Rectal smooth muscle tissue (tissue), 1 donor: ENCODE data around the gene AANAT.

Source experiments
- H3K27ac ChIP-seq: one replicate; pipeline ENCODE4 v1.7.0; 2013; ENCODE audit warnings: low read depth, low read length, inconsistent platforms
- H3K27me3 ChIP-seq: one replicate; pipeline ENCODE4 v1.7.0; 2013; ENCODE audit warnings: low read length; ENCODE audit not compliant: control insufficient read depth, insufficient read depth
- H3K36me3 ChIP-seq: one replicate; pipeline ENCODE4 v1.7.0; 2013; ENCODE audit warnings: low read length; ENCODE audit not compliant: control insufficient read depth, insufficient read depth
- H3K4me1 ChIP-seq: one replicate; pipeline ENCODE4 v1.7.0; 2013; ENCODE audit warnings: low read length; ENCODE audit not compliant: control insufficient read depth, insufficient read depth
- H3K4me3 ChIP-seq: one replicate; pipeline ENCODE4 v1.7.0; 2013; ENCODE audit warnings: low read length
- H3K9ac ChIP-seq: one replicate; pipeline ENCODE4 v1.7.0; 2013; ENCODE audit warnings: low read length

Gene AANAT

DNA sequence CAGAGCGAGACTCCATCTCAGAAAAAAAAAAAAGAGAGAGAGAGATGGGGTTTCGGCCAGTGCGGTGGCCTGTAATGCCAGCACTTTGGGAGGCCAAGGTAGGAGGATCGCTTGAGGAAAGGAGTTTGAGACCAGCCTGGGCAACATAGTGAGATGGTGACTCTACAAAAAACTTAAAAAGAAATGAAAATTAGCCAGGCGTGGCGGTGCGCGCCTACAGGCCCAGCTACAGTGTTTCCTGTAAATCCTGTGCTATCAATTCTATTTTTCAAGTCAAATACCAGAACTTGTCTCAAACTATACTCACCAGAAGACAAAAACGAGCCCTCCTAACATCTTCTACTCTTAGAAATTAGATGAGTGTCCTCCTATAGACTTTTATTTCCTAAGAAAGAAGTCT, 33.7 kb upstream of the AANAT start:
- Histone ChIP-seq H3K4me3 (no peak overlapping the region), H3K36me3 (no peaks in the 10 kb centered on the region), H3K27me3 (no peaks in the 10 kb centered on the region), H3K9ac (no peak overlapping the region), H3K4me1 (no peaks in the 10 kb centered on the region), H3K27ac (no peak overlapping the region)

DNA sequence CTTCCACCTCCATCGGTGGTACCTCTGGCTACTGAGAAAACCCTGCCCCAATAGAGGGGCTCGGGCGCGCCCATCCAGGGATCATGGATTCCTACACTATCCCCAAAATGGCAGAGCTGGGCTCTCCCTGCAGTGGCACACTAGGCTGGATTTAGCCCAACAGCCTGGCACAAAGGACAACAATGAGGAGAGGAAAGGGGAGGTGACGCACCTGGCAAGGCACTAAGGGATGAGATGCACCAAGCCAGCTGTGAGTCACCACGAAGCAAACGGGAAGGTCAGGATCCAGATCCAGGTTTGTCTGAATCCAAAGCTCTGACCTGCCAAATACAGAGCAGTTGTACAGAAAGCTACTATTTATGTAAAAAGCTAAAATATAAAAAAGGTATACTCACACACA, 32.5 kb upstream of the AANAT start:
- Histone ChIP-seq H3K27me3 (no peaks in the 10 kb centered on the region), H3K9ac (no peak overlapping the region), H3K4me3 (no peak overlapping the region), H3K27ac (no peak overlapping the region), H3K4me1 (no peaks in the 10 kb centered on the region), H3K36me3 (no peaks in the 10 kb centered on the region)

DNA sequence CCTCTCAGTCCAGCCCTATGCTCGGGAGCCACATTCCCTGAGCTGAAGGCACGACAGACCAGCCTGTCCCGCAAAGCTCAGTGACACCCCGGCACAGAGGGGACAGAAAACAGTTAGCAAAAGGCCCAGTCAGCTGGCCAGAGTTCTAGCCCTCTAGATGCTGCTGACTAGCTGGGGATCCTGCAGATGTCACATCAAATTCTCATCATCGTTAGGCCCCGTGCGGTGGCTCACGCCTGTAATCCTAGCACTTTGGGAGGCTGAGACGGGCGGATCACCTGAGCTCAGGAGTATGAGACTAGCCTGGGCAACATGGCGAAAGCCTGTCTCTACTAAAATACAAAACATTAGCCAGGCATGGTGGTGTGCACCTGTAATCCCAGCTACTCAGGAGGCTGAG, 31.7 kb upstream of the AANAT start:
- Histone ChIP-seq H3K27me3 (no peaks in the 10 kb centered on the region), H3K9ac (no peak overlapping the region), H3K4me1 (no peaks in the 10 kb centered on the region), H3K27ac (no peak overlapping the region), H3K36me3 (no peaks in the 10 kb centered on the region), H3K4me3 (no peak overlapping the region)

DNA sequence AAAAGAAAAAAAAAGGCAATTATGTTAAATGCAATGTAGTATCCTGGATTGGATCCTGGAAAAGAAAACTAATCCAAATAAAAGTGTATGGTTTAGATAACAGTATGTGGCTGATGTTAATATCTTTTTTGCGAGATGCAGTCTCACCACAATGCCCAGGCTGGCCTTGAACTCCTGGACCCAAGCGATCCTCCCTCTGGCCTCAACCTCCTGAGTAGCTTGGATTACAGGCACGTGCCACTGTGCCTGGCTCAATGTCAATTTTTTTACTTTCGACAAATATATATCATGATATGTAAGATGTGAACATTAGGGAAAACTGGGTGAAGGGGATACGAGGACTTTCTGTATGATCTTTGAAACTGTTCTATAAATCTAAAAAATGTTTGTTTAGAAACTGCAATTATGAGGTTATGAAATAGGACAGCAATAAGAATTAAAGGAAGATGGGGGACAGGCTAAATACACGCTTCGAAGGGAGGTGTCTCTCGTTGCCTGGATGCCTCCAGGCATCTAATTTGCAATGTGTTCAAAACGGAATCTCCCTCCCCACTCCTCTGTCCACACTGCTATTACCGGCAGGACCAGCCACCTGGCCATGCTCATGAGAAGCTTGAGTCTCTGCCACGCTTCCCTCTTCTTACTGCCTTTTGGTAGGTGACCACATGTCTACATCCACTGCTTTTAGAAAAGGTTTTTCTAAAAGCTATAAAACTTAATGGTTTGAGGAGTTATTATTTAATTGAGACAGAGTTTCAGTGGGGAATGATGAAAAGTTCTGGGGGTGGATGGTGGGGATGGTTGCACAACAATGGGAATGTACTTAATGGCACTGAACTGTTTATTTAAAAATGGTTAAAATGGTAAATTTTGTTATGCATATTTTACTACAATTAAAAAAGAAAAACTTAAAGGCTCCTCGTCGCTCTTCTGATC, 29.7 kb upstream of the AANAT start:
- H3K27me3 ChIP-seq: no peaks in the 10 kb centered on the region
- no peak overlapping the region for H3K9ac ChIP-seq
- no peaks in the 10 kb centered on the region for H3K4me1 ChIP-seq
- no peak overlapping the region for H3K27ac ChIP-seq
- H3K4me3 ChIP-seq: no peak overlapping the region
- H3K36me3 ChIP-seq: no peaks in the 10 kb centered on the region

DNA sequence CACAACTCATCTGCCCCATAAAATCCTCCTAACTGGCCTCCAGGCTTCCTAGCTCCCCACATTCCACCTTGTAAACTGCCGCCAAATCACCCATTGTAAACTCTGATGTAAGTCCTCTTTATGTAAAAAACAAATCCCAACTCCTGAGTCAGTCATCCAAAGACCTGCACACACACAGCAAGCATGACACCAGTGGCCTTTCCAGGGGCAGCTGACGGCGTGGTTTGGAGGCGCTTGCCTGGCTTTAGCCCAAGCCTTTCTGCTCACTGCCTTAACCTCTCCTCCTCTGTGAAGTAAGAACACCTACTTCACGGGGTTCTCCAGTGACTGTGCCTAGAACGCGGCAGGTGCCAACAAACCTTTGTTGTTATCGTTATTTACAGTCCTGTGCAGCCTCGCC, 28.5 kb upstream of the AANAT start:
- H3K4me3 ChIP-seq: no peak overlapping the region
- no peak overlapping the region for H3K27ac ChIP-seq
- H3K27me3 ChIP-seq: no peaks in the 10 kb centered on the region
- H3K9ac ChIP-seq: no peak overlapping the region
- H3K4me1 ChIP-seq: no peaks in the 10 kb centered on the region
- H3K36me3 ChIP-seq: no peaks in the 10 kb centered on the region

DNA sequence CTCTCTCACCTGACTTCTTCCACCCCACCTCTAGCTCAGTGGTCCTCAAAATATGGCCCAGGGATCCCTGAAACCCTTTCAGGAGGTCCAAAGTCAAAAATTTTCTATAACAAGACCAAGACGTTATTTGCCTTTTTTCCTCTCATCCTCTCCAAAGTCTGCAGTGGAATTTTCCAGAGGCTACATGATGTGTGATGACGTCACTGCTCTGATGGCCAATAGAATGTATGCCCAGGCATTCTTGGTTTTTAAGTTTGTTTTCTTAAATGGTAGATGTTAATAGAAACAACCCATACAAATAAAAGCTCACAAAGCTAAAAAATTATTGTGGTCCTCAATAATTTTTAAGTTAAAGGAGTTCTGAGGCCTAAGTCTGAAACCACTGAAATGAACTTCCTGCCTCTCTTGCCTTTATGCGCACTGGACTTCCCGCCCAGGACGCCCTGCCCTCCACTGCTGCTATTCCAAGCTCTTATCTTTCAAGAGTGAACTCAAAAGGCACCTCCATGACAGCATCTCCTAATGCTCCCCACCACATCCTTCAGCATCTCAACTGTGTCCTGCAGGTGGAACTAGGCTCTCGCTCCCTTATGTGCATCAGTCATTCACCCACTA, 28.0 kb upstream of the AANAT start:
- Histone ChIP-seq H3K9ac (no peak overlapping the region), H3K4me3 (no peak overlapping the region), H3K27me3 (no peaks in the 10 kb centered on the region), H3K27ac (no peak overlapping the region), H3K4me1 (no peaks in the 10 kb centered on the region), H3K36me3 (no peaks in the 10 kb centered on the region)

DNA sequence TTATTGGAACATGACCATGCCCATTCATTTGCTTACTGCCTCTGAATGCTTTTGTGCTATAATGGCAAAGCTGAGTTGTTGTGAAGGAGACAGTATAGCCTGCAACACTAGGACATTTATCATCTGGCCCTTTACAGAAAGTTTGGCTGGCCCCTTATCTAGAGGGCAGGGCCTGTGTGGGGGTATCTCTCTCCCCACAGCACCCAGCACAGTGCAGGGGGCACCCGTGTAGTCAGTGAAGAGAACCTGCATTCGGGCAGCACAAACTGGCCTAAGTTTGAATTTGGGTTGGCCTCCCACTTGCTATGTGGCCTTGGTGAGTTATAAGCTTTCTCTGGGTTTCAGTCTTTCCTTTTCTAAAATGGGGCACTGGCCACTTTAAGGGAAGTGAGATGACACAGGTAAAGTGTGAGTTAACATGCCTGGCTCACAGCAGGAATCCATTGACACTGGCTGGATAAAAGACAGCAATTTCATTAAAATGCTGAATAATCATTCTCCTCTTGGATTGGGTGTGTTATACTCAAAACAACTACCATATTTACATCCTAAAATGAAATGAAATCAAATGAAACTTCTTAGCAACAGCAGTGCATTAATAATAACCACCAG, 26.5 kb upstream of the AANAT start:
- Histone ChIP-seq H3K27me3 (no peaks in the 10 kb centered on the region), H3K9ac (no peak overlapping the region), H3K36me3 (no peaks in the 10 kb centered on the region), H3K27ac (no peak overlapping the region), H3K4me3 (no peak overlapping the region), H3K4me1 (no peaks in the 10 kb centered on the region)

DNA sequence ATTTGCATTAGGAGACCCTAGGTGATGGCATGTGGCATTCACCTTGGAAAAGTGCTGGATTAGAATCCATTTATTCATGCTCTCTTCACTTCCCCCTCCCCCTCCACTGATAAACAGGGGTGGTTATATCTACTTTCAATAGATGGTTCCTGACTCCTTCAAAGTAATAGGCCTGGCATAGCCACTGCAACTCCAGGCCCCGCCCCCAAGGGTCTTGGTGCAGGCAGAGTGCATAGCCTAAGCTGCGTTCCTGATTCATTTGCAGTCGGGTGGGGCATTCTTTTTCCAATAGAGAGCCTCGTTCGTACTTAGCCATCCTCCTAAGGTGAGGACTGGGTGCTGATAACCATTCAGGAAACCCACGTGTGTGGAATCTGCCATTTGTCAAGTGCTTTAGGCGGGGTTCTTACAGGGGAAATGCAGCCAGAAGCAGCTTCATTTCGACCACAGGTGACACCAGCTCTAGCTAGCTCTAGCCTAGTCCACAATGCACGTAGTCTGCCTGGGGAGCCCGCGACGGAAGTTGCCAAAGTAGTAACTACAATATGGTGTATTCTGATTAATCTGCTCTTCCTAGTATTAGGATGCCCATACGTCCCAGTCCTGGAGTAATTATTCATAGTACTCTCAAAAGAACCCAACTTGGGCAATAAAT, 25.6 kb upstream of the AANAT start:
- H3K4me3 ChIP-seq: no peak overlapping the region
- no peaks in the 10 kb centered on the region for H3K27me3 ChIP-seq
- no peak overlapping the region for H3K9ac ChIP-seq
- H3K27ac ChIP-seq: no peak overlapping the region
- no peaks in the 10 kb centered on the region for H3K36me3 ChIP-seq
- H3K4me1 ChIP-seq: peaks cover 4% of the 10 kb centered on the region

DNA sequence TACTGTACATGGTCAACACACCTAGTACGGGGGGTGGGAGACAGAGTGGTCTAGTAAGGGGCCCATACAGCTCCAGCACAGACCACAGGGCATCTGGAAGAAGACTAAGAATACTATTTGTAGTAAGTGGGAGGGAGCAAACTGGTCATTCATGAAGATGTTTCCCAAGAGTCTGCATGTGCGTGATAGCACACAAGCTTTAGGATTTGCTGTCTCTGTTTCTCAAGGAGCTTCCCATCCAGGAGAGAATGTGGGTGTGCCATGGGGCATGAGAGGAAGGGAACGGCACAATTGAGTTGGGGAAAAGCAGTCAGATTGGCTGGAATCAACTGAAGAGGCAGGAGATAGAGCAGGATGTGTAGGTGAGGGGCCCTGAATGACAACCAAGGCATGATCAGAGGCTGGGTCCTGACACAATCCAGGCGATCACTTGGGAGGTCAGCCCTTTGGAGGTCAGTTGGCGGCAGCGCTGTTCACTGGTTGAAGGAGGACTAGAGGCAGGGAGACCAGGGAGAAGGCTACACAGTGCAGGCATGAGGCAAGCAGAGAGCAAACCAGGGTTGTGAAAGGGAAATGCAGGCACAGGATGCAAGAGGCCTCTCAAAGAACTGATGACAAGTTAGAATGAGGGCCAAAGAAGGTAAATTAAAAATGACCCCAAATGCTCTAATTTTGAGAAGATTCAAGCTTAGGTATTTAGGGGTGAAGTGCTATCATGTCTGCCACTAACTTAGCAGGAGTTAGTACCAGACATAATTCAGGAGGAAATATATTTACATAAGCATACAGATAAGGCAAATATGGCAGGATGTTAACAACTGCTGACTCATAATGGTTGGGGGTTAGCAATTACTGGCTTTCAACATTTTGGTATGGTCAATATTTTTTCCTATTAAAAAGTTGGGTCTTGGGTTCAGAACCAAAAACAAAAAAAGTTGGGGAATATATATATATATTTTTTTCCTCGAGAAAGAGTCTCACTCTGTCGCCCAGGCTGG, 24.8 kb upstream of the AANAT start:
- no peaks in the 10 kb centered on the region for H3K36me3 ChIP-seq
- H3K27me3 ChIP-seq: no peaks in the 10 kb centered on the region
- peaks cover 7% of the 10 kb centered on the region for H3K4me1 ChIP-seq
- H3K4me3 ChIP-seq: no peak overlapping the region
- H3K9ac ChIP-seq: no peak overlapping the region
- no peak overlapping the region for H3K27ac ChIP-seq

DNA sequence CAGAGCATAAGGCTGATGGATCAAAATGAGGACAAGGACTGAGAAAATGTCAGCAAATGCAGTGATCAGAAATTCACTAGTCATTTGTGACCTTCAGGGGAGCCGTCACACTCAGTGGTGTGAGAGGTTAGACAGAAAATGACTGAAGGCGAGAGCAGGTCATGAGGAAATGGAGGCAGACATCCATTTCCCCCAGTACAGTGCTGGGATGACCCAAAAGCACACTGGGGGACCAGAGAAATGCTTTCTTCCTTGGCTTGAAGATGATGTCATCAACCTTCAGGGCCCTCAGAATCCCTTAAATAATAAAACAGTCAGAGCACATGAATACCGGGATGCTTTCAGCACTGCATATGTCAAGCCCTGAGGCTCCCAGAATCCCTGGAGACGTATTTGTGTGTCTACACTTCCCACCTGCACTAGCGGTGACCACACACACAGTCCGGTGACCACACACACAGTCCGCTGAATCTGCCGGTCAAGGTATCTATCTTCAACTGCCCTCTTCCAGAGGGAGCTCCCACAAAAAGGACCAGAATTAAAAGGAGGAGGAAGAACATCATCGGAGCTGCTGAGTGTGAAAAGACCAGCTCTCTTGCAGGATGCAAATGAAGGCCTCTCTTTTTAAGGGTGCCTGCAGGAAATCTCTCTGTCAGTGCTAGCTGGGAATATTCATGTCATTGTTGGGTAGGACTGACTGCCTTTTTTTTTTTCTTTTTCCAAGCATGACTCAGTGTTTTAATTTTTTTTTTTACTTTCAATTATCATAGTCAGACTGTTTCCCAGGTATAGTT, 22.7 kb upstream of the AANAT start:
- no peak overlapping the region for H3K27ac ChIP-seq
- no peak overlapping the region for H3K9ac ChIP-seq
- peaks cover 18% of the 10 kb centered on the region for H3K4me1 ChIP-seq

More for the DNA sequence above, 22.7 kb upstream of the AANAT start:
- H3K4me3 ChIP-seq: no peak overlapping the region
- no peaks in the 10 kb centered on the region for H3K36me3 ChIP-seq
- H3K27me3 ChIP-seq: no peaks in the 10 kb centered on the region
